Measurements from ENCODE around the gene OR2AG1.
"Not testable (repeated sequence)": the region's sequence is repeated elsewhere in the genome, so short reads cannot be mapped to it uniquely, and the experiment has no call there.

The OR2AG1 gene

GRCh38 chr11:6790546-6790945, 7.7 kb downstream of the OR2AG1 start:
- TF ChIP-seq CTCF (IDR thresholded peaks at IDR 0.05; ENCODE audit: low read depth, low read length) = no peak
- H3K4me3 ChIP-seq (ENCODE audit: low read depth, low read length) = no peak overlapping the region

- H3K4me3 ChIP-seq (ENCODE audit: low read depth, low read length) = no peak overlapping the region
- TF ChIP-seq CTCF (IDR thresholded peaks at IDR 0.05; ENCODE audit: low read depth, low read length) = no peak
These were observed 11.8 kb downstream of the OR2AG1 start for GRCh38 chr11:6794639-6795038.

- no peak for TF ChIP-seq CTCF (IDR thresholded peaks at IDR 0.05; ENCODE audit: low read depth, low read length)
- no peak within 1 kb of the TSS for H3K4me3 ChIP-seq (ENCODE audit: low read depth, low read length)
These were observed 16.6 kb downstream of the OR2AG1 start, which contains the start of gene OR6A2 for GRCh38 chr11:6799402-6799801. Gene OR6A2 (minus strand): TSS chr11:6799689. CDS start chr11:6795708, 3,981 bp downstream.

- not testable (repeated sequence) for H3K4me3 ChIP-seq (ENCODE audit: low read depth, low read length)
These were observed 18.3 kb downstream of the OR2AG1 start for GRCh38 chr11:6801075-6801474.

- TF ChIP-seq CTCF (IDR thresholded peaks at IDR 0.05; ENCODE audit: low read depth, low read length) = peak; percentile 85
- no peak overlapping the region for H3K4me3 ChIP-seq (ENCODE audit: low read depth, low read length)
These were observed 29.7 kb downstream of the OR2AG1 start for GRCh38 chr11:6812390-6813005.

GRCh38 chr11:6813656-6814055, 30.8 kb downstream of the OR2AG1 start:
- H3K4me3 ChIP-seq (ENCODE audit: low read depth, low read length) = no peak overlapping the region
- TF ChIP-seq CTCF (IDR thresholded peaks at IDR 0.05; ENCODE audit: low read depth, low read length) = no peak

- TF ChIP-seq CTCF (IDR thresholded peaks at IDR 0.05; ENCODE audit: low read depth, low read length) = no peak
These were observed 34.9 kb downstream of the OR2AG1 start for GRCh38 chr11:6817694-6818093.

GRCh38 chr11:6818967-6819366, 36.1 kb downstream of the OR2AG1 start:
- TF ChIP-seq CTCF (IDR thresholded peaks at IDR 0.05; ENCODE audit: low read depth, low read length) = no peak
- H3K4me3 ChIP-seq (ENCODE audit: low read depth, low read length) = no peak overlapping the region

More at GRCh38 chr11:6817694-6818093, 34.9 kb downstream of the OR2AG1 start:
- no peak overlapping the region for H3K4me3 ChIP-seq (ENCODE audit: low read depth, low read length)

All from WI38 (cell line).